Activated CD4-positive, alpha-beta T cell treated with anti-CD3 and anti-CD28 coated beads, Interleukin-2, amount 50 U/mL, for 24 hours (primary cell): Measurements from ENCODE around the gene RNF167.

Experiments used
- DNase-seq, 2 donors: peaks; one replicate each; pipeline ENCODE4 v3.0.0-alpha.2; 2020; ENCODE audit warnings: low read depth in 1 of 2, low spot score in 1 of 2

Gene RNF167

GRCh38 chr17:4937553-4937952 is 2.5 kb upstream of the RNF167 start:
- no peak for DNase-seq

- DNase-seq: no peak
These were observed 2.0 kb upstream of the RNF167 start for GRCh38 chr17:4938069-4938491.

- DNase-seq: no peak
These were observed 1.2 kb upstream of the RNF167 start for GRCh38 chr17:4938688-4939545.

GRCh38 chr17:4939546-4939795 is 597 bp upstream of the RNF167 start:
- no peak for DNase-seq

GRCh38 chr17:4940555-4941318 is 669 bp downstream of the RNF167 start:
- DNase-seq: no peak

GRCh38 chr17:4941319-4941610 is 1.2 kb downstream of the RNF167 start:
- DNase-seq: no peak

GRCh38 chr17:4942760-4943508 is 2.9 kb downstream of the RNF167 start:
- no peak for DNase-seq

GRCh38 chr17:4944163-4944553 is 4.1 kb downstream of the RNF167 start:
- DNase-seq: no peak

GRCh38 chr17:4944554-4945175 is 4.6 kb downstream of the RNF167 start:
- DNase-seq: peak in 1 of 2 donors; percentile 26

- DNase-seq: peak; percentile 72 to 84
These were observed 5.3 kb downstream of the RNF167 start for GRCh38 chr17:4945176-4945943.

- no peak for DNase-seq
These were observed 5.8 kb downstream of the RNF167 start for GRCh38 chr17:4945944-4946280.

- DNase-seq: no peak
These were observed 6.4 kb downstream of the RNF167 start for GRCh38 chr17:4946312-4946976.

- DNase-seq: peak in 1 of 2 donors; percentile 15
These were observed 6.9 kb downstream of the RNF167 start for GRCh38 chr17:4947010-4947410.

- peak; percentile 50 to 59 for DNase-seq
These were observed 7.5 kb downstream of the RNF167 start for GRCh38 chr17:4947411-4948165.

GRCh38 chr17:4948166-4948930 is 8.3 kb downstream of the RNF167 start, which contains the start of gene PFN1:
Gene PFN1 (minus strand): TSS chr17:4948530. CDS start chr17:4948394, 136 bp downstream.
- peak; percentile 73 to 89 for DNase-seq

- peak; percentile 63 to 67 for DNase-seq
These were observed 8.9 kb downstream of the RNF167 start for GRCh38 chr17:4948931-4949320.

- DNase-seq: peak; percentile 68 to 76
These were observed 9.4 kb downstream of the RNF167 start for GRCh38 chr17:4949321-4950074.
